RWPE2 (cell line): Measurements from ENCODE around the gene APOBEC3H.

ENCODE experiments used
- ATAC-seq: fragments of 200-7000 bp; cut with Tn5 transposase; 3 replicates; pipeline ENCODE4 v1.9.1; 2021; ENCODE audit warnings: low read depth
- DNase-seq: peaks from one replicate; pipeline ENCODE4 v3.0.0-alpha.2; 2020; ENCODE audit warnings: low spot score
- H3K27ac ChIP-seq: fragments of 450-650 bp; 2 replicates; pipeline ENCODE4 v1.5.1; 2017; ENCODE audit warnings: mild to moderate bottlenecking; ENCODE audit not compliant: poor library complexity, severe bottlenecking
- H3K27me3 ChIP-seq: fragments of 250-450 bp; sonication (Bioruptor Pico); 2 replicates; pipeline ENCODE4 v1.5.1; 2021; ENCODE audit warnings: mild to moderate bottlenecking, moderate library complexity; ENCODE audit not compliant: insufficient read depth, poor library complexity, severe bottlenecking
- H3K36me3 ChIP-seq: fragments of 250-450 bp; sonication (Bioruptor Pico); 2 replicates; pipeline ENCODE4 v1.5.1; 2020; ENCODE audit warnings: low read depth, mild to moderate bottlenecking, moderate library complexity
- H3K4me1 ChIP-seq: fragments of 250-450 bp; sonication (Bioruptor Pico); 2 replicates; pipeline ENCODE4 v1.5.1; 2021; ENCODE audit warnings: mild to moderate bottlenecking, moderate library complexity; ENCODE audit not compliant: insufficient read depth, poor library complexity, severe bottlenecking
- H3K4me3 ChIP-seq: fragments of 250-450 bp; sonication (Bioruptor Pico); 2 replicates; pipeline ENCODE4 v1.5.1; 2021; ENCODE audit warnings: mild to moderate bottlenecking, moderate library complexity; ENCODE audit not compliant: severe bottlenecking
- H3K9me3 ChIP-seq: fragments of 250-450 bp; sonication (Bioruptor Pico); 2 replicates; pipeline ENCODE4 v1.5.1; 2021; ENCODE audit warnings: mild to moderate bottlenecking, moderate library complexity; ENCODE audit not compliant: severe bottlenecking
- TF ChIP-seq, protein P1 (sequence below): fragments of 450-650 bp; IDR thresholded peaks from one replicate; pipeline ENCODE4 v1.5.1; 2017; ENCODE audit warnings: mild to moderate bottlenecking, moderate library complexity; ENCODE audit not compliant: poor library complexity, severe bottlenecking

Gene APOBEC3H

DNA sequence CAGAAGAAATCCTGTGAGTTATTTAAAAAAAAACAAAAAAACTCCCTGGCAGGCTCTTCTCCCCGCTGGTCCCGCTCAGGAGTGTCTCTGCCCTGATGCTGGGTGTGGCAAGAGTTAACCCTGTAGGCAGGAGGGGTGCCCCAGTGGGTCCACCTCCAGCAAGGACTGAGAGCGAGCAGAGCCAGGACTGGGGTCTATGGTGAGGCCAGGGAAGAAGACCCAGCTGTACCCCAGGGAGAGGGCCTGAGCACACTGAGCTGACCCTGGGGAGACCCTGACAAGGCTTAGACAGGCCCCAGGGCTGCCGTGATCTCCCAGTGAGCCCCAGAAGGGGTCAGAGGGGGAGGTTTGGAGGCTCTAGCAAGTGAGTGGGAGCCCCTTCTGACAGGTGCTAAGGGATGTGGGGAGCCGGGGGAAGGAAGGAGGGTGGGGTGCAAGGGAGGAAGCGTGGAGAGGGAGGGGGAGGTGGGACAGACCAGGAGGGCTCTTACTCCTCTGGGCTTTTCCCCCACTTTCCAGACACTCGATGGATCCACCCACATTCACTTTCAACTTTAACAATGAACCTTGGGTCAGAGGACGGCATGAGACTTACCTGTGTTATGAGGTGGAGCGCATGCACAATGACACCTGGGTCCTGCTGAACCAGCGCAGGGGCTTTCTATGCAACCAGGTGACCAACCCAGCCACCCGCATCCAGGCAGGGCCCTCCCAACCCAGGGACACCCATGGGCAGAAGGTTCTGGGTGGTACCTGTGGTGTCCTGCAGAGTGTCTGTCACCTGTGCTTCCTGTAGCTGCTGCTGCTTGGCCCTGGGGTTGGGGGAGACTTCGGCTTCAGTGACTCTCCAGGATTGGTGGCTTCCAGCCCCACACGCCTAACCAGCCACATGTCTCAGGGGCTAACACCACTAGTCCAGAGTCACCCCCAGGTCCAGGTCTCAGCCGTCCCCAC lies 13.6 kb upstream of the APOBEC3H start:
- Histone ChIP-seq H3K9me3 (no peaks in the 10 kb centered on the region), H3K27me3 (no peaks in the 10 kb centered on the region), H3K4me3 (no peak overlapping the region), H3K4me1 (no peaks in the 10 kb centered on the region), H3K36me3 (no peaks in the 10 kb centered on the region), H3K27ac (no peak overlapping the region)
- TF ChIP-seq, protein P1, sequence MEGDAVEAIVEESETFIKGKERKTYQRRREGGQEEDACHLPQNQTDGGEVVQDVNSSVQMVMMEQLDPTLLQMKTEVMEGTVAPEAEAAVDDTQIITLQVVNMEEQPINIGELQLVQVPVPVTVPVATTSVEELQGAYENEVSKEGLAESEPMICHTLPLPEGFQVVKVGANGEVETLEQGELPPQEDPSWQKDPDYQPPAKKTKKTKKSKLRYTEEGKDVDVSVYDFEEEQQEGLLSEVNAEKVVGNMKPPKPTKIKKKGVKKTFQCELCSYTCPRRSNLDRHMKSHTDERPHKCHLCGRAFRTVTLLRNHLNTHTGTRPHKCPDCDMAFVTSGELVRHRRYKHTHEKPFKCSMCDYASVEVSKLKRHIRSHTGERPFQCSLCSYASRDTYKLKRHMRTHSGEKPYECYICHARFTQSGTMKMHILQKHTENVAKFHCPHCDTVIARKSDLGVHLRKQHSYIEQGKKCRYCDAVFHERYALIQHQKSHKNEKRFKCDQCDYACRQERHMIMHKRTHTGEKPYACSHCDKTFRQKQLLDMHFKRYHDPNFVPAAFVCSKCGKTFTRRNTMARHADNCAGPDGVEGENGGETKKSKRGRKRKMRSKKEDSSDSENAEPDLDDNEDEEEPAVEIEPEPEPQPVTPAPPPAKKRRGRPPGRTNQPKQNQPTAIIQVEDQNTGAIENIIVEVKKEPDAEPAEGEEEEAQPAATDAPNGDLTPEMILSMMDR: no peak
- ATAC-seq (no peak), DNase-seq (no peak)

DNA sequence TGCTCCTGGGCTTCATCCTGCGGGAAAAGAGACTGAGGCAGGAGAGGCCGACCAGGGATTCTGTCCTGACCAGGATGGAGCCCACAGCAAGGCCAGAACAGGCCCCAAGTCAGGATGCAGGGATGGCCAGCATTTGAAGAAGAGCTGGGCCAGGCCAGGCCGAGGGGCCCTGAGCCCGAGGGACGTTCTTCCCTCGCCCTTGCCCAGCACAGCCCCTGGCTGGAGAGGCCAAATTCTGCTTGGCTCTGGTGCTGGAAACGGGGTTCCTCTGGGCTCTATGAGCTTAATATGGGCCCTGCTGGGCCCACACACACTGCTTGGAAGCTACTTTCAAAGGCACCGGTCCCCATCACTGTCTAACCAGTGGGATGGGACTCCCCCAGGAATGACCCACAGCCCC lies 12.4 kb upstream of the APOBEC3H start:
- Histone ChIP-seq H3K27ac (no peak overlapping the region), H3K9me3 (no peaks in the 10 kb centered on the region), H3K4me1 (no peaks in the 10 kb centered on the region), H3K4me3 (no peak overlapping the region), H3K36me3 (no peaks in the 10 kb centered on the region), H3K27me3 (no peaks in the 10 kb centered on the region)
- no peak for ATAC-seq
- no peak for DNase-seq
- TF ChIP-seq, protein P1: no peak

DNA sequence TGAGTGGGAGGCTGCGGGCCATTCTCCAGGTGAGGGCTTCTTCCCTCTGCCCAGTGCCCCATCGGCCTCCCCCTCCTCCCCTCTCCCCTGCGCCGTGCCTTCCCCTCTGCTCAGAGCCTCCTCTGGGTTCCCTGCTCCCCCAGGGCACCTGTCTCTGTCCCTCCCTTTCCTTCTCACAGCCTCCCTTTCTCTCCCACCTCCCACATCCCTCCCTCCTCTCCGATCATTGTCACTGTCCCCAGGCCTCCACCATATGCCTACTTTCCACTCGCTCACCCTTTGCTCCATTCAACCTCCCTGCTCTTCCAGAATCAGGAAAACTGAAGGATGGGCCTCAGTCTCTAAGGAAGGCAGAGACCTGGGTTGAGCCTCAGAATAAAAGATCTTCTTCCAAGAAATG lies 9.9 kb upstream of the APOBEC3H start:
- Histone ChIP-seq H3K27me3 (no peaks in the 10 kb centered on the region), H3K4me3 (no peak overlapping the region), H3K4me1 (peaks cover 16% of the 10 kb centered on the region), H3K36me3 (no peaks in the 10 kb centered on the region), H3K9me3 (no peaks in the 10 kb centered on the region), H3K27ac (no peak overlapping the region)
- TF ChIP-seq, protein P1: no peak
- ATAC-seq: no peak
- DNase-seq: no peak

DNA sequence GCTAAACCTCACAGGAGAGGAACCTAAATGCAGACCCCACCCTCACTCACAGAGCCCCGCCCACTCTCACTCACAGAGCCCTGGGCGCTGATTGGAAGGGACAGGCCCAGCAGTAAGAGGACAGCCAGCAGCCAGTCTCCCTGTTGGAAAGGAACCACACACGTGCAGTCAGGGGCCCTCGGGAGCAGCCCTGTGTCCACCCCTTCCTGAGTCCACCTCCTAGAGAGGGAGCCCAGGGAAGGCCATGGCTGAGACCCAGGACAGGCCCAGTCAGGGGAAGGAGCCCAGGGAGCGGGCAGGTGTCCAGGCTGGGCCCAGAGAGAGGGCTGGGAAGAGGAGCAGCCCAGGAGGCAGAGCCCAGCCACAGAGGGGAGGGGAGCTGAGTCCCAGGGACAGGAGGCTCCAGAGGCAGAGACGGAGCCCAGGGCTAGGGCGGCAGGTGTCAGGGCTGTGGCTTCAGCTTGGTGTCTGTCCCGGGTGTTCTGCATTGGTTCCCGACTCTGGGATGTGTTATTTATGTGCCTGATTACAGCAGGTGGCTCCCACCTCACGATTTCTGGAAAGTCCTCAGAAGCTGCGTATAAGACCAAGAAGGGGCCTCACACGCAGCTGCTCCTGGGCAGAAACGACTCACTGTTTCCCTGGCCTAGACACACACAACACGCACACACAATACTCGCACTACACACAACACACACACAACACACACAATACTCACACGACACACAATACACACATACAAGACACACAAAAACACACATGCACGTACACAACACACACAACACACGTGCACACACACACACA lies 9.0 kb upstream of the APOBEC3H start:
- no peak for ATAC-seq

More for the DNA sequence above, 9.0 kb upstream of the APOBEC3H start:
- H3K4me3 ChIP-seq: no peak overlapping the region
- H3K9me3 ChIP-seq: no peaks in the 10 kb centered on the region
- no peaks in the 10 kb centered on the region for H3K36me3 ChIP-seq
- TF ChIP-seq, protein P1: no peak
- no peak for DNase-seq
- H3K27ac ChIP-seq: no peak overlapping the region
- H3K4me1 ChIP-seq: peaks cover 16% of the 10 kb centered on the region
- H3K27me3 ChIP-seq: no peaks in the 10 kb centered on the region
